ENCODE measurements around the gene KLHL18.
"Not testable (repeated sequence)": the region's sequence is repeated elsewhere in the genome, so short reads cannot be mapped to it uniquely, and the experiment has no call there.

The KLHL18 gene

DNA sequence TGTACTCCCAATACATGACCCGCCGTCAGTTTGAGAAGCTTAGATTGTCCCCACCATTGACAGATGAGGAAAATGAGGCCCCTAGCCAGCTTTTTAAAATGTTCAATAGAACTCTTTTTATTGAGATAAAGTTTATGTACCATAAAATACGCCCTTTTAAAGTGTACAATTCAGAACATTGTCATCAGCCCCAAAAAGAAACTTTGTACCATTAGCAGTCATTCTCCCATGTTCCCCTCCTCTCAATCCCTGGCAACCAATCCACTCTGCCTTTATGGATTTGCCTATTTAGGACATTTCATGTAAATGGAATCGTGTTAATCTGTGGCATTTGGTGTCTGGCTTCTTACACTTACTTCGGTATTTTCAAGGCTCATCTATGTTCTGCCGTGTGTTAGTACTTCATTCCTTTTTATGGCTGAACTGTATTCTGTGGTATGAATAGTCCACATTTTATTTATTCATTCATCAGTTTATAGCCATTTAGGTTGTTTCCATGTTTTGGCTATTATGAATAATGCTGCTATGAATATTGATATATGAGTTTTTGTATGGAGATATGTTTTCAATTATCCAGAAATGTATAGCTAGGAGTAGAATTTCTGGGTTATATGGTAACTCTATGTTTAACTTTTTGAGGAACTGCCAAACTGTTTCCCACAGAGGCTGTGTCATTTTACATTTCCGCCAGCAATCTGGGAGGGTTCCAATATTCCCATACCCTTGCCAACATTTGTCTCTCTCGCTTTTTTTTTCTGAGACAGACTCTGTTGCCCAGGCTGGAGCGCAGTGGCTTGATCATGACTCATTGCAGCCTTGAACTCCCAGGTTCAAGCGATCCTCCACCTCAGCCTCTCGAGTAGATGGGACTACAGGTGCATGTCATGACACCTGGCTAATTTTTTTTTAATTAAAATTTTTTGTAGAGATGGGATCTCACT is 82.7 kb downstream of the KLHL18 start:
- peak; percentile 27 for DNase-seq

DNA sequence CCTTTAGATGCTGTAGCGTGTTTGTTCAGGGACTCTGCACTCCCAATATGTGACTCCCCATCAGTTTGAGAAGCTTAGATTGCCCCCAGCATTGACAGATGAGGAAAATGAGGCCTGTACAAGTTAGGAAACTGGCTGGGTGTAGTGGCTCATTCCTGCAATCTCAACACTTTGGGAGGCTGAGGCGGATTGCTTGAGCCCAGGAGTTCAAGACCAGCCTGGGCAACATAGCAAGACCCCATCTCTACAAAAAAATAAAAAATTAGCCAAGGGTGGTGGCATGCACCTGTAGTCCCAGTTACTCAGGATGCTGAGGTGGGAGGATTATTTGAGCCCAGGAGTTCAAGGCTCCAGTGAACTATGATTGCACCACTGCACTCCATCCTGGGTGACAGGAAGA is 84.1 kb downstream of the KLHL18 start:
- no peak for DNase-seq

DNA sequence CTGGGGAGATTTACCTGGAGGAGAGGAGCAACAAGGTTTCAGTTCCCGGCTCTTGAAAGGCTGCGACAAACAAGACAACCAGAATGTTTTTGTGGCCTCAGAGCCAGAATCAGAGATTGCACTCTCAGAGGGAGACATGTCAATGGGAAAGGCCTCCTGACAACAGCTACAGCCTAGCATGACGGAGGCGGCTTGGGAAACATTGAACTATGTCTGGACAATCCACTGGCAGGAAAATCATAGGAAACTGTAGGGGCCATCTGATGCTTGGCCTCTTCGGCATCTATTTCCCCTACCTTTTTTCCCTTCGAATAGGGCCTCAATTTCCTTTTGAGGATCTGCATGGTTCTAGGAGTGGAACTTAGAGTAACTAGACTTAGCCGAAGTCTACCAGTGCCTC is 84.9 kb downstream of the KLHL18 start:
- DNase-seq, result no peak

DNA sequence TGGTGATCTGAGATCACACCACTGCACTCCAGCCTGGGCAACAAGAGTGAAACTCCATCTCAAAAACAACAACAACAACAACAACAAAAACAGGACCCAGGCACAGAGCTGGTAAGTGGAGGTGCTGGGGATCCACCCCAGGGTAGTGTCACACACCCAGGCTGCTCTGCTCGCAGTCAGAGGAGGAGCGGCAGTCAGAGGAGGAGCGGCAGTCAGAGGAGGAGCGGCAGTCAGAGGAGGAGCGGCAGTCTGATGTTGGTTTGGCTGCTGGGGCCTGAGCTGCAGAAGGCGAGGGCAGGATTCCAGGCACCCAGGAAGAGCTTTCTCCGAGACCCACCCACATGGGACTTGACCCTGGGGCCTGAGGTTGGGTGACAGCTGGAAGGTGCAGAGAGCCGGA is 87.3 kb downstream of the KLHL18 start:
- DNase-seq, result not testable (repeated sequence)

DNA sequence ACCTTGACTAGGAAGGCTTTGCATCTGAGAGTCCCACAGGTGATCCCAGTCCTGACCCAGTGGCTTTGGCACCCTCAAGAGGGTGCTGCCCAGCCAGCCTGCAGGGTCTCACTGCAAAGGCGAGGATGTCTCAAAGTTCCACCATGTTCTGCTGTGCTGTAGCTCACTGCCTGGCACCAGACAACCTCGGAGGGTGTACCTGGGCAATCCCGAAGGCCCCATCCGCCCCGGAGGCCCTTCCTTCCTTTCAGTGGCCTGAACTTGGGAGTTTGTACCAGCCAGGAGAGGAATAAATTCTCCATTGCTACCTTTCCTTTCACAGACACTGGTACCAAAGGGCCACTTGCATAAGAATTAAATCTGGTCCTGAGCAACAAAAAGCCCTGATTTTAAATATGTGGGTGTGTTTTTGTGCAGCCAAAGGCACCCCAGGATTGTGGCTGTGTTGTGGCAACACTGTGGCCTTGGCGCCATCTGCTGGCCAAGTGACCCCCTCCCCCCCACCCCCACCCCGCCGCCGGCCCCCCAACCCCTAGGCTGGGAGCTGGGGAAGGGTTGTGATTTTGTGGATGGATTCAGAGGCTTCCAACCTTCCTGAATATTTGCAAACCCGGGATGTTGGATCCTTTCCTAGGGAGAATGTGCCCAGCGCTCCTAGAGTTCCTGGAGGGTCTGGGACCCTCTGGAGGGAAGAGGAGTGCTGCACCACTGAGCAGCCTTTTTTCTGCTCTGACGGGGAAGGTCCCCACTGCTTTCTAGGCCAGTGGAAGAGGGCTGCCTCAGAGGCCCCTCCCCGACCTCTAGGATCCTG is 88.3 kb downstream of the KLHL18 start:
- DNase-seq, result no peak

DNA sequence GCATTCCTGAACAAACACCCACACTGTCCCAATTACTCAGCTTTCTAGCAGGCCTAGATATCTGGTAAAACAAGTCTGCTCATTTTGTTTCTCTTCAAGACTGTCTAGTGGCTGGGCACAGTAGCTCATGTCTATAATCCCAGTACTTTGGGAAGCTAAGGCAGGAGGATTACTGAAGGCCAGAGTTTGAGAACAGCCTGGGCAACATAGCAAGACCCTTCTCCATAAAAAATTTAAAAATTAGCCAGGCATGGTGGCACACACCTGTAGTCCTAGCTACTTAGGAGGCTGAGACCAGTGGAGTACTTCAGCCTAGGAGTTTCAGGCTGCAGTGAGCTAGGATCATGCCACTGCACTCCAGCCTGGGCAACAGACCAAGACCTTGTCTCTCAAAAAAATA is 91.8 kb downstream of the KLHL18 start:
- no peak for DNase-seq

DNA sequence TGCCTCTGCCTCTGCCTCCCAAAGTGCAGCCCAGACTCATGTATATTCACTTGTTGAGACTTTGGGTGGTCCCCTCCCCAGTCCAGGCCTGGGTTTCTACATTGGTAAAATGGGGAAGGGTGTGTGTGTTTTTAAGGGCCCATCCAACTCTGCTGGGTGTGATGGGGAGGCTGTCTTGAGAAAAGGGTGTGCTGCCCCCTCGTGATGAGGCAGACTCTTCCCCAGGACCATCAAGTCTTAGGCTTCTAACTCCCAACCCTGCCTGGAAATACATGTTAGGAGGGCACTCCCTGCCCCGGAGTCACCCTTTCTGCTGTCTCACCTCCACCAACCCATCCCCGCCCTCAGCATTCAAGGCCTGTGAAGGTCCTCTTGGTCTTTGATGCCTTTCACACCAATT is 93.6 kb downstream of the KLHL18 start:
- no peak for DNase-seq

DNA sequence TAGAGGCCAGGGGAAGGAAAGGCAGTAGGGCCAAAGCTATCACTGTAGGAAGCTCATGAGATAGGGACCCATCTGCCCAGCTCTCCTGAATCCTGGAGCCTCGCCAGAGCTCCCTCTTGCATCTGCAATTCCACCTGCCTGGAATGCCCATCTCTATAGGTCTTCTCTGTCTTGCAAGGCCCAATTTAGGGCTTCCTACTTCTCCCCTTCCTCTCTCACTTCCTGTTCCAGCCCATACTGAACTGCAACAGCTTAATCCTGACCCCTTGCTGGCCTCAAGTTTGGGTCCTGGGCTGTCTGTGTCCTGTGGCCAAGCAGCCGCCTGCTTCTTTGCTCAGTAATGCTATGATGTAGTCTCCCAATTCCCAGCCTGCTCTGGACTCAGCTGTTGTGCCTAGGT is 94.4 kb downstream of the KLHL18 start:
- peak; percentile 37 for DNase-seq

DNA sequence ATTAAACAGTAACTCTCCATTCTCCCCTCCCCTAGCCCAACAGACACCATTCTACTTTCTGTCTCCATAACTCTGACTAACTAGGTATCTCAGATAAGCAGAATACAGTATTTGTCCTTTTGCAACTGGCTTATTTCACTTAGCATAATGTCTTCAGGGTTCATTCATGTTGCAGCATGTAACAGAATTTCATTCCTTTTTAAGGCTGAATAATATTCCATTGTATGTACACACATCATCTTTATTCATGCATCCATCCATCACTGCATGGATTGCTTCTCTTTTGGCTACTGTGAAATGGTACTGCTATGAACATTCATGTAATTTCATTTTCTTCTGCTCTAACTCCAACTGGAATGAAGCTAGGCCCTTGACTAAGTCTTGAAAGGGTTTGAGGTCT is 96.1 kb downstream of the KLHL18 start:
- DNase-seq, result no peak

DNA sequence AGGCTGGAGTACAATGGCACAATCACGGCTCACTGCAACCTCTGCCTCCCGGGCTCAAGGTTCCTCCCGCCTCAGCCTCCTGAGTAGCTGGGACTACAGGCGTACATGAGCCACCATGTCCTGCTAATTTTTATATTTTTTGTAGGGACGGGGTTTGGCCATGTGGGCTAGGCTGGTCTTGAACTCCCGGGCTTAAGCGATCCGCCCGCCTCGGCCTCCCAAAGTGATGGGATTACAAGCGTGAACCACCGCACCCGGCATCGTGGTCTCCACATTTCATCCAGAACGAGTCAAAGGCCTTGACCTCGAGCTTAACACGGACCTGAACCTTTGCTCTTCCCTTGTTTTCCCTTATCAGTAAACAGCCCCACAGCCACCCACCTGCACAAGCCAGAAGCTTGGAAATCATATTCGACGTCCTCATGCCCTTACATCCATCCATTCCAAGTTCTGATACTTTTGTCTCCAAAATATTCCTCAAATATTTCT is 96.7 kb downstream of the KLHL18 start:
- DNase-seq, result no peak

DNA sequence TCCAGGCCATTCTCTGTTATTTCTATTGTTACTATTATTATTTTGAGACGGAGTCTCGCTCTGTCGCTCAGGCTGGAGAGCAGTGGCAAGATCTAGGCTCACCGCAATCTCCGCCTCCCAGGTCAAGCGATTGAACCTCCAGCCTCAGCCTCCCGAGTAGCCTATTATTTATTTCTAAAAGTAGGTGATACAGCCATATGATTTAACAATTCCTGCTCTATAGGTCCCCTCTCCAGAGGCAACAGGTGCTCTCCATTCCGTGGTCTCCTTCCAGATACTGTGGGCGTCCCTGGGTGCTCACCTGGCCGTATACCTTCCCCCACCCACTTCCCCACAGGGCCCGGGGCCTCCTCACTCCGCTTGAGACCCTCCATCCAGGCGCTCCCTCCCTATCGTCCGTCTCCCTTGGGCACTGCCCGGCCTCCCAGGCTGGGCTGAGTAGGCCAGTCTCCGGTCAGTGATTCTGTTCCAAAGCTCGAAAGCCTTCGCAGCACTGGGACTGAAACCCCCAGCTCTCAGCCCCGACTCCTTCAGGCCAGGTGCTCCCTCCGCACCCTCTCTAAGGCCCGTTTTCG is 97.4 kb downstream of the KLHL18 start:
- DNase-seq, result no peak

DNA sequence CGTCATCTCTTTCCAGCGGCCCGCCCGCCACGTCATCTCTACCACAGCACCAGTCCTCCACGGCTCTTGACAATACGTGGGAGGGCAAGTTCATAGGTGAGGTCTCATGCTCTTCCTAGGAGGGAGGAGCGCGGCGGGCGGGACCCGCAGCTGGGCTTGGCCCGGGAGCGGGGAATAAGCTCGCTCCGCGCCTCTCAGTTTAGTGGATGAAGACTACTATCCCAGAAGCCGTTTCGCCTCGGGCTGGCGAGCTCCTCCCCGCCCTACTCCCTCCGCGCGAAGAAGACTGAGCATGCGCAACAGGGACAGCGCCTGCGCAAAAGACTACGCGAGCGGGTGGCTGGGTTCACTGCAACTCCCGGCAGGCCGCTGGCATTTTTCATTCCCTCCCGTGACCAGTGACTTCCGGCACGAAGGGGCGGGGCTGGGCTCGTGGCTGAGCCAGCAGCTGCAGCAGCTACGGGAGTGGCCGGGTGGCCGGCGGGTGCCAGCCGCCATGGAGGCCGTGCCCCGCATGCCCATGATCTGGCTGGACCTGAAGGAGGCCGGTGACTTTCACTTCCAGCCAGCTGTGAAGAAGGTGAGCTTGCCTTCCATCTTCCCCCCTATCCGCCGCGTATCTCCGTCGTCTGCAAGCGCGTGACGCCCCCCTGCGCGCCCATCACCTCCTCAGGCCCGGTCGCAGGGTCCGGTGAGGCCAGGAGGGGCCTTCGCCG is 98.0 kb downstream of the KLHL18 start, which contains the start of gene PTPN23:
PTPN23 (plus strand) TSS at position 421 of the 716 bp plus-strand sequence; CDS start at position 497, 76 bp downstream.
- DNase-seq, result peak; percentile 100

DNA sequence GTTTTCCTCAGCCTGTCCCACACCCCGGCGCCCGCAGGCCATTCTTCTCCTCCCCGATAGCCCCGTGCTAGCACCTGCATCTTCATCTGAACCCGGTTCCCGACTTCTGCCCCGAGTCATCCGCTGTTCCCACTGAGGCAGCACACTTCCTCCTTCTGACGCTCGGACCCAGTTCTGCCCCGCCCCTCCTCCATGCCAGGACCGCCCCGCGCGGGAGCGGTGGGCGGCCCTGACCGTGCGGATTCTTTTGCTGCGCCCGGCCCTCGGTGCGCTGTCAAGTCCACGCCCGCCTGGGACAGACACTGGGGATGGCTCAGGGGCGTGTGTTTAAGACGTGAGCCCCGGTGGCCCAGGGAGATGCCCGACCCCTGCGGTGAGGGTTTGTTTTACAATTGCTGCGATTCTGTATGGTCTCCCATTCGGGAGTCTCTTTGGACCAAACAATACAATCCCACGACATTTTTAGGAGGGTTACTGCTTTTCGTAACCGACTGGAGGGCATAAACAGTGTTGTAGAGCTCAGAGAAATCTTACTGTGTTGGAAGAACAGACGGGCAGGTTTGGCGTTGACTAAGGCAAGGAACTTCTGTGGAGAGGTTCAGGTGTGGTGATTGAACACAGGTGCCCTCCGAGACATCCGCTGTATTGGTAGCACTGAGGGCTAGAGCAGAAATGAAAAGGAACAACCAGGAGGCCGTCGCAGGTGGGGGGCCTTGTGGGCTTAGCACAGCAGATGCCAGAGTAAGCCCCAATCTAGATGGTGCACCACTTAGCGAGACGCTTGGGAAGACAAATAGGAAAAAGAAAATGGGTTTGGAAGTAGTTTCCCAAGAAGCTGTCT is 98.8 kb downstream of the KLHL18 start:
- peak; percentile 93 for DNase-seq

DNA sequence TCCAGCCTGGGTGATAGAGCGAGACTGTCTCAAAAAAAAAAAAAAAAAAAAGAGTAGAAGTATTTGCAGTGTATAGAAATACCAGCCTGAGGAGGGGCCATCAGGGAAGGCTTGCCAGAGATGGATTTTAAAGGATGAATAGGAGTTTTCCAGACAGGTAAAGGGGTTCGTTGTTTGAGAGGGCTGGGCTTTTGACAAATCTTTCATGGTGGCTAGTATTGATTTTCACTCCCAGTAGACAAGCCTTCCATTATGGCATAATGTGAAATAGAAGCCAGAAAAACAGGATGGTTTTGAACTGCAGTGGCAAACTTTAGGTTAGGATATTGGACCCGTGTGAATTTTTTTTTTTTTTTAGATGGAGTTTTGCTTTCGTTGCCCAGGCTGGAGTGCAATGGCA is 101.7 kb downstream of the KLHL18 start:
- DNase-seq, result no peak

DNA sequence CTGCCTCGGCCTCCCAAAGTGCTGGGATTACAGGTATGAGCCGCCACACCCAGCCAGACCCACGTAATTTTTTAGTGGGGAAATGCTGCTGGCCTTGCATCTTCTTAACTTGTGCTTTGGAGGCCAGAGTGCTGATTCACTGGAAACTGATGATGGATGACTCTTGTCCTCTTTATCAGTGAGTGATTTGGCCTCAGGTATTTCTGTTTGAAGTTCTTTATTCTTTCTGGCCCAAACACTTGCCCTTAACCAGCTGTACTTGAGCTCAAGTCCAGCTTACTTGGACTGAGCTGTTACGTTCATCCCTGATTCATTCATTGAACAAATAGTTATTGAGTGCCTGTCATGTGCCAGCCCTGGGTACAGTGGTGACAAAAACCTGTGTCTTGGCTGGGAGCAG is 102.3 kb downstream of the KLHL18 start:
- no peak for DNase-seq

DNA sequence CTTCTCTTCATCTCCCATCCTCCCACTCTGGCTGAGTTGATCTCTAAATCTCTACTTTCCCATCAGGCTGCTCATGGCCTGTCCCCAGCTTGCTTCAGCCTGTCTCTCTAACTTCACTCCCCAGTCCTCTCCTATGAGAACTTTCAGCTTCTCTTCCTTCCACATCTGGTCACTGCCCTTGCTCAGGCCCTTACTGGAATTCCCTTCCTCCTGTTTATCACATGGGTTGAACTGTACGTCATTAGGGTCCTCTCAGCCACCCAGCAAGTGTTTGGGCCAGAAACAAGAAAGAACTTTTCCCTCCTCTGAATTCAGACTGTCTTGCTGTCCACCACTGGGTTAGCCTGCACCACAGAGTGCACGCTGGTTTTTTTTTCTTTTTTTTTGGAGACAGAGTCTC is 103.1 kb downstream of the KLHL18 start:
- no peak for DNase-seq

DNA sequence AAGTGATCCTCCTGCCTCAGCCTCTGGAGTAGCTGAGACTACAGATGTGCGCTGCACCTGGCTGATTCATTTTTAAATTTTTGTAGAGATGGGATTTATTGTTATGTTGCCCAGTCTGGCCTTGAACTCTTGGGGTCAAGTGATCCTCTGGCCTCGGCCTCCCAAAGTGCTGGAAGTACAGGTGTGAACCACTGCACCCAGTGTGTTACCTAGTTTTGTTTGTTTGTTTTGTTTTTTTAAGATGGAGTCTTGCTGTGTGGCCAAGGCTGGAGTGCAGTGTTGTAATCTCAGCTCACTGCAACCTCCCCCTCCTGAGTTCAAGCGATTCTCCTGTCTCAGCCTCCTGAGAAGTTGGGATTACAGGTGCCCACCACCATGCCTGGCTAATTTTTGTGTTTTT is 110.2 kb downstream of the KLHL18 start:
- no peak for DNase-seq

DNA sequence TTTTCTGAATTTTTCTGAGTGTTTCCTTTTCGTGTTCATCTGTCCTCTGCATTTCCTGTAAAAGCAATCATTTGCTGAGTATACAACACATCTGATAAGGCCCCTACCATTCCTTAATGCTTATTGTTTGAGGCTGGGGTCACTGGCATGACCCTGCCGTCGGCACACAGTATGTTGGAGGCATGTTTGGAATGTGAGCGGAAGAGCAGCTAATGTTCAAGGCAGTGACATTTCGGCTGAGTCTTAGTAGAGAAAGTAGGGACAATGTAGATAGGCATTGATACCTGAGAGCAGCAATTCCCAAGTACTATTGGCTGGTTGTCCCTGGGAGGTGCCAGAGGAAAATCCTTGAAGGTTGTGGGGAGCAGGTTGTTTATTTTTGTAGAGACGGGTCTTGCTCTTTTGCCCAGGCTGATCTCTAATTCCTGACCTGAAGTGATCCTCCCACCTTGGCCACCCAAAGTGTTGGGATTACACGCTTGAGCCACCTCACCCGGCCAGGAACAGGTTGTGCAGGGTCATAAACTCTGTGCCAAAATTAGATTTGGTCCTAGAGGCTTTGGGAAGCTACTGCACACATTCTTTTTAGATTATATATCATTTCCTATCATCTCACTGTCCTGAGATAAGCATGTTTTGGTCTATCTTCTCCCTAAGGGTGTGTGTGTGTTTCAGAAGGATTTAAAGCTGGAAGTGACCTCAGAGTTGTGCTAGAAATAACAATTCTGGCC is 111.6 kb downstream of the KLHL18 start:
- no peak for DNase-seq

DNA sequence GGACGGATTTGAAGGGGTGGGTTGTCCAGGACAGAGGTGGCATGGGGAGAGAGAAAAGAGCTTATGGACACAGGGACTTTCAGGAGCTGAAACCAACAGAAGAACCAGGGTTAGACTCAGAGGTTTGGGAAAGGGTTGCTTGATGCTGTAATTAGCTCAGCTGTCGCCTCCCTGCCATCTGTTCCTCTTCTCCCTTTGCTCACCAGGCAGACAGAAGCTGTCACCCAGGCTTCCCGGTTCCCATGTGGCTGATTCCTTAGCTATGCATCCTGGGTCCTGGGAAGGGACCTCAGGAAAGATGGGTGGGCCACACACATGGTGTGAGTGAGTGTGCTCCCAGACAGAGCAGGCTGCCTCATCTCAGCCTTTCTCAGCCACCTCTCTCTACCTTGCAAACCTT is 112.1 kb downstream of the KLHL18 start:
- no peak for DNase-seq

Measured in suppressor macrophage treated with lipopolysaccharide for 4 hours (primary cell).